NB4 (cell line): ENCODE data around the gene JCAD.
A peak's percentile ranks its signal among the peaks of the same experiment; 100 is the strongest.

Experiments
- DNase-seq: peaks from one replicate; pipeline ENCODE4 v3.0.0; 2010; ENCODE audit warnings: low read depth
- H3K4me3 ChIP-seq: one replicate; pipeline ENCODE4 v1.5.1; 2011; ENCODE audit warnings: mild to moderate bottlenecking, low read depth, low read length, moderate library complexity
- MAX ChIP-seq: IDR thresholded peaks from 2 replicates; pipeline ENCODE4 v1.6.1; 2011; ENCODE audit warnings: low read depth, low read length
- MYC ChIP-seq: IDR thresholded peaks from 2 replicates; pipeline ENCODE4 v1.6.1; 2011; ENCODE audit warnings: low read depth, low read length
- POLR2A ChIP-seq: IDR thresholded peaks from 2 replicates; pipeline ENCODE4 v1.6.1; 2011; ENCODE audit warnings: mild to moderate bottlenecking; ENCODE audit not compliant: insufficient read length; ENCODE audit errors: extremely low read depth
- TF ChIP-seq, protein P1 (sequence below): IDR thresholded peaks from one replicate; pipeline ENCODE4 v1.5.1; 2012; ENCODE audit warnings: low read depth, low read length

JCAD gene

GRCh38 chr10:30092151-30092790 is 32.9 kb upstream of the JCAD start:
- no peak for TF ChIP-seq MAX
- TF ChIP-seq, protein P1, sequence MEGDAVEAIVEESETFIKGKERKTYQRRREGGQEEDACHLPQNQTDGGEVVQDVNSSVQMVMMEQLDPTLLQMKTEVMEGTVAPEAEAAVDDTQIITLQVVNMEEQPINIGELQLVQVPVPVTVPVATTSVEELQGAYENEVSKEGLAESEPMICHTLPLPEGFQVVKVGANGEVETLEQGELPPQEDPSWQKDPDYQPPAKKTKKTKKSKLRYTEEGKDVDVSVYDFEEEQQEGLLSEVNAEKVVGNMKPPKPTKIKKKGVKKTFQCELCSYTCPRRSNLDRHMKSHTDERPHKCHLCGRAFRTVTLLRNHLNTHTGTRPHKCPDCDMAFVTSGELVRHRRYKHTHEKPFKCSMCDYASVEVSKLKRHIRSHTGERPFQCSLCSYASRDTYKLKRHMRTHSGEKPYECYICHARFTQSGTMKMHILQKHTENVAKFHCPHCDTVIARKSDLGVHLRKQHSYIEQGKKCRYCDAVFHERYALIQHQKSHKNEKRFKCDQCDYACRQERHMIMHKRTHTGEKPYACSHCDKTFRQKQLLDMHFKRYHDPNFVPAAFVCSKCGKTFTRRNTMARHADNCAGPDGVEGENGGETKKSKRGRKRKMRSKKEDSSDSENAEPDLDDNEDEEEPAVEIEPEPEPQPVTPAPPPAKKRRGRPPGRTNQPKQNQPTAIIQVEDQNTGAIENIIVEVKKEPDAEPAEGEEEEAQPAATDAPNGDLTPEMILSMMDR: no peak
- no peak for TF ChIP-seq MYC
- no peak for TF ChIP-seq POLR2A
- H3K4me3 ChIP-seq: no peak overlapping the region
- DNase-seq: peak; percentile 35

DNA sequence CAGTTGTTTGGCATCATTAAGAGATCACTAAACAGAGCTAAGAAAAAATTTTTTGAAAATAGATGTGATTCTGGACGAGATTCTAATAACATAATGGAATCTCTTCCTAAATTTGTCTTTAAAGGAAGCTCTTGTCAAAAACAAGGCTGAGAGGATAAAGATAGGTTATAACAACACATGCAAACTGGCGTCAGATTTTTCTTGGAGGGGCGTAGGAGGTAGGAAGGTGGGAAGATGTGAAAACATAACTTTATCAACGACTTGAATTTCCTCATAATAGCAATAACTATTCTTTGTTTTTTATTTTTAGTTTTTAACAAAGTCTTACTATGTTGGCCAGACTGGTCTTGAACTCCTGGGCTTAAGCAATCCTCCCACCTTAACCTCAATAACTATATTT is 31.8 kb upstream of the JCAD start:
- no peak for DNase-seq
- TF ChIP-seq MYC: no peak
- TF ChIP-seq, protein P1: no peak
- TF ChIP-seq MAX: no peak
- no peak overlapping the region for H3K4me3 ChIP-seq

- DNase-seq: no peak
- TF ChIP-seq MAX: no peak
- no peak for TF ChIP-seq POLR2A
- TF ChIP-seq, protein P1: no peak
- TF ChIP-seq MYC: no peak
- no peak overlapping the region for H3K4me3 ChIP-seq
These were observed 28.8 kb upstream of the JCAD start for GRCh38 chr10:30088178-30088577.

- no peak for DNase-seq
- no peak overlapping the region for H3K4me3 ChIP-seq
- TF ChIP-seq MYC (no peak), MAX (no peak), POLR2A (no peak)
- TF ChIP-seq, protein P1: no peak
These were observed 24.5 kb upstream of the JCAD start for GRCh38 chr10:30083934-30084333.

GRCh38 chr10:30081182-30081581 is 21.8 kb upstream of the JCAD start:
- no peak overlapping the region for H3K4me3 ChIP-seq
- no peak for TF ChIP-seq POLR2A
- TF ChIP-seq, protein P1: no peak
- no peak for TF ChIP-seq MYC
- no peak for TF ChIP-seq MAX
- DNase-seq: no peak
